ENCODE results near the gene CEMP1. TPM values are rescaled to one million over a fixed set of nuclear protein-coding genes. Genes with fewer than 3 reads are reported as not detected.

CEMP1 gene, protein sequence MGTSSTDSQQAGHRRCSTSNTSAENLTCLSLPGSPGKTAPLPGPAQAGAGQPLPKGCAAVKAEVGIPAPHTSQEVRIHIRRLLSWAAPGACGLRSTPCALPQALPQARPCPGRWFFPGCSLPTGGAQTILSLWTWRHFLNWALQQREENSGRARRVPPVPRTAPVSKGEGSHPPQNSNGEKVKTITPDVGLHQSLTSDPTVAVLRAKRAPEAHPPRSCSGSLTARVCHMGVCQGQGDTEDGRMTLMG
- total RNA-seq (2013; cell fraction: nucleolus; rRNA removed), result 0.98 TPM in 1 of 2 replicates, not detected in the other
- total RNA-seq (2014; rRNA removed) (not detected in 2 replicates), total RNA-seq (2014; rRNA removed; fragmentation: Illumina TruSeq; extraction: Trizol) (not detected in 2 replicates), total RNA-seq (2021) (0.15 TPM in 1 of 2 replicates, not detected in the other), polyA plus RNA-seq (2011; rRNA removed) (0.05 TPM in 1 of 2 replicates, not detected in the other), polyA plus RNA-seq (2014; fragmentation: Illumina TruSeq; extraction: Trizol) (not detected in 2 replicates), polyA plus RNA-seq (2014; fragmentation: Nextera tagmentation; extraction: Ambion mirVana) (1 to 10 TPM in 1 of 2 experiments, not detected in 1; 1.5 TPM), polyA plus RNA-seq (2014; rRNA removed) (not detected in 2 replicates), polyA plus RNA-seq (2016; fragmentation: Nextera tagmentation; extraction: Ambion mirVana) (1 to 10 TPM; 3.9 to 8.2 TPM), polyA minus RNA-seq (2011; rRNA and poly(A)+ RNA removed) (0.31 TPM in 1 of 2 replicates, not detected in the other), Bru-seq, nascent RNA (percentile 25 among the genes with signal in this experiment), BruChase-seq, experiment 1, labeled RNA remaining after a 6-hour chase (not detected), BruChase-seq, experiment 2, labeled RNA remaining after a 2-hour chase (percentile 29 among the genes with signal in this experiment)
- polyA plus RNA-seq (2011; ENCODE audit: low read depth), result not detected
- polyA plus RNA-seq (2011; cell fraction: cytosol; rRNA removed), result 0.13 TPM in 1 of 2 replicates, not detected in the other
- 0.16 TPM in 1 of 2 replicates, not detected in the other for polyA plus RNA-seq (2011; cell fraction: nucleus; rRNA removed)
- polyA plus RNA-seq (2012), result 2.8 TPM in 1 of 2 replicates, not detected in the other
- polyA minus RNA-seq (2011; cell fraction: cytosol; rRNA and poly(A)+ RNA removed), result not detected in 2 replicates
- polyA minus RNA-seq (2011; cell fraction: nucleus; rRNA and poly(A)+ RNA removed), result 0.36 and 0.96 TPM in 2 replicates
- long read RNA-seq, experiment 1, result 0 reads
- long read RNA-seq, experiment 2, result 0 reads

DNA sequence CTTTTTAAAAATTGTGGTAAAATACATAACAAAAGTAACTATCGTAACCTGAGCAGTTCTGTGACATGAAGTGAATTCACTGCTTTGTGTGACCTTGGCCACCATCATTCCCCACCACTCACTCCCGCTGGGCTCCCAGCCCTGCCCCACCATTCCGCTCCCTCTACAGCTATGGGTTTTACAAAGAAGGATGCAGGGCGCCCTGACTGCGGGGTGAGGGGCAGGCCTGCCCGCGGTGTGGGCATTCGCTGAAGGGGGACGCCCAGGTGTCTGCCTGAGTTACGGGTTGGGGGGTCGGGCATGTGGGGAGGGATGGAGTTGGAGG lies at the start of gene CEMP1:
TSS of gene CEMP1 (minus strand) at position 38 of the 325 bp plus-strand sequence. CDS start 335 bp downstream, outside the sequence.
- intact Hi-C loops (cut with micrococcal nuclease; ENCODE audit: unreplicated experiment), result loop anchor here (10.0 kb wide), 1 partner anchor 153 kb away; the partner anchor contains the start of gene KCTD5
- in situ Hi-C loops (cut with MboI), result no loop called here
- CTCF ChIA-PET, result no interaction called here

More for the DNA sequence above, at the start of gene CEMP1:
- WGBS (ENCODE audit: insufficient coverage, insufficient replicate concordance, low lambda C conversion rate, missing lambda C conversion rate), result 13% methylated on average over 11 of the region's 11 CpGs
- Histone ChIP-seq H3K4me3 (peak within 1 kb of the TSS; percentile 95), H3K27ac (ENCODE audit: control insufficient read depth, insufficient read depth) (peak within 1 kb of the TSS; percentile 89), H3K9me3 (replicated peaks; ENCODE audit: control insufficient read depth, insufficient read depth, low read length) (no peaks in the 10 kb centered on the region), H3K79me2 (ENCODE audit: control insufficient read depth, insufficient read depth, low read length) (no peaks in the 10 kb centered on the region), H2AFZ (ENCODE audit: control insufficient read depth, low read depth, low read length) (peak within 1 kb of the TSS; percentile 82), H3K9ac (ENCODE audit: control insufficient read depth, insufficient read depth, low read length) (peak within 1 kb of the TSS; percentile 85), H3K36me3 (ENCODE audit: control insufficient read depth in 2 of 2, insufficient read depth in 2 of 2, low read length in 1 of 2) (peaks cover 4 to 18% of the 10 kb centered on the region in 2 experiments; a peak in 3 of 4 replicates), H3K4me2 (ENCODE audit: control insufficient read depth, insufficient read depth) (peak within 1 kb of the TSS; percentile 100), H3K4me1 (ENCODE audit: control insufficient read depth, insufficient read depth, low read length) (peaks cover 13% of the 10 kb centered on the region), H4K20me1 (ENCODE audit: control insufficient read depth, insufficient read depth) (no peaks in the 10 kb centered on the region), H3K27me3 (replicated peaks in 1 of 2; ENCODE audit: control insufficient read depth in 2 of 2, insufficient read depth in 2 of 2, low read length in 1 of 2) (no peaks in the 10 kb centered on the region)
- no TSS peak for BruUV-seq (replicated peaks)
- ChIA-PET RAD21 (ENCODE audit: unreplicated experiment) (no interaction called here), POLR2A (interaction anchor here (1.1 kb wide), 1 partner anchor 11 kb away, joined by 4 read pairs; the partner anchor contains the start of gene AMDHD2), SMC1A (ENCODE audit: uncharacterized antibody, unreplicated experiment) (no interaction called here)
- no peak for DNase-seq (ENCODE audit: low read depth, low spot score)
- ATAC-seq, result no peak
- TF ChIP-seq NKRF (conservative IDR thresholded peaks at IDR 0.05) (no peak), ZNF687 (IDR thresholded peaks at IDR 0.05) (no peak), FOXK2 (IDR thresholded peaks at IDR 0.05) (no peak), JUND (IDR thresholded peaks at IDR 0.05; ENCODE audit: low read depth, low read length) (no peak), STAT3 (IDR thresholded peaks at IDR 0.05; ENCODE audit: low read depth, low read length) (no peak), RBBP5 (conservative IDR thresholded peaks at IDR 0.05) (no peak), ZNF622 (IDR thresholded peaks at IDR 0.05) (no peak), CHD2 (IDR thresholded peaks at IDR 0.05; ENCODE audit: borderline replicate concordance, low read depth, low read length) (no peak), KLF5 (IDR thresholded peaks at IDR 0.05; ENCODE audit: partially characterized antibody) (no peak), ZNF24 (IDR thresholded peaks at IDR 0.05) (no peak), PAX5 (IDR thresholded peaks at IDR 0.05; ENCODE audit: borderline replicate concordance, low read depth, low read length) (no peak), RB1 (IDR thresholded peaks at IDR 0.05; ENCODE audit: borderline replicate concordance) (no peak), BRCA1 (IDR thresholded peaks at IDR 0.05; ENCODE audit: low read depth, low read length) (no peak)
- TF ChIP-seq, protein P1, sequence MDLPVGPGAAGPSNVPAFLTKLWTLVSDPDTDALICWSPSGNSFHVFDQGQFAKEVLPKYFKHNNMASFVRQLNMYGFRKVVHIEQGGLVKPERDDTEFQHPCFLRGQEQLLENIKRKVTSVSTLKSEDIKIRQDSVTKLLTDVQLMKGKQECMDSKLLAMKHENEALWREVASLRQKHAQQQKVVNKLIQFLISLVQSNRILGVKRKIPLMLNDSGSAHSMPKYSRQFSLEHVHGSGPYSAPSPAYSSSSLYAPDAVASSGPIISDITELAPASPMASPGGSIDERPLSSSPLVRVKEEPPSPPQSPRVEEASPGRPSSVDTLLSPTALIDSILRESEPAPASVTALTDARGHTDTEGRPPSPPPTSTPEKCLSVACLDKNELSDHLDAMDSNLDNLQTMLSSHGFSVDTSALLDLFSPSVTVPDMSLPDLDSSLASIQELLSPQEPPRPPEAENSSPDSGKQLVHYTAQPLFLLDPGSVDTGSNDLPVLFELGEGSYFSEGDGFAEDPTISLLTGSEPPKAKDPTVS (IDR thresholded peaks at IDR 0.05; ENCODE audit: low read depth, low read length), result no peak
- no peak for FAIRE-seq
